DOHH2 (cell line): ENCODE measurements around the gene LYAR.

Experiments
- H3F3A ChIP-seq: fragments of 200-600 bp; sonication (generic), shearing (Covaris generic); 2 replicates; pipeline ENCODE4 v1.6.0; 2016; ENCODE audit warnings: antibody characterized with exemption, mild to moderate bottlenecking; ENCODE audit not compliant: control insufficient read depth, insufficient read depth
- H3K27ac ChIP-seq: fragments of 200-600 bp; sonication (generic); 2 replicates; pipeline ENCODE4 v1.5.1; 2014; ENCODE audit warnings: low read depth, mild to moderate bottlenecking, low read length, moderate library complexity
- H3K27me3 ChIP-seq: fragments of 200-600 bp; sonication (generic); 2 replicates; pipeline ENCODE4 v1.6.1; 2014; ENCODE audit warnings: mild to moderate bottlenecking, low read length, mixed read lengths; ENCODE audit not compliant: control insufficient read depth
- H3K36me3 ChIP-seq: fragments of 200-600 bp; sonication (generic); 2 replicates; pipeline ENCODE4 v1.6.1; 2014; ENCODE audit warnings: mild to moderate bottlenecking, low read length, moderate library complexity, mixed read lengths; ENCODE audit not compliant: control insufficient read depth
- H3K4me1 ChIP-seq: fragments of 200-600 bp; sonication (generic); 2 replicates; pipeline ENCODE4 v1.6.1; 2014; ENCODE audit warnings: mild to moderate bottlenecking, low read length, mixed read lengths; ENCODE audit not compliant: control insufficient read depth
- H3K4me2 ChIP-seq: fragments of 200-600 bp; sonication (generic); 2 replicates; pipeline ENCODE4 v1.6.0; 2014; ENCODE audit warnings: mild to moderate bottlenecking, low read length, moderate library complexity
- H3K4me3 ChIP-seq: fragments of 200-600 bp; sonication (generic); 2 replicates; pipeline ENCODE4 v1.5.1; 2014; ENCODE audit warnings: mild to moderate bottlenecking, low read length, mixed read lengths
- H3K79me2 ChIP-seq: fragments of 200-600 bp; sonication (generic); 2 replicates; pipeline ENCODE4 v1.6.1; 2014; ENCODE audit warnings: mild to moderate bottlenecking, low read length, mixed read lengths; ENCODE audit not compliant: control insufficient read depth
- H3K9me2 ChIP-seq: fragments of 200-600 bp; sonication (generic); replicated peaks from 2 replicates; pipeline ENCODE4 v1.6.1; 2014; ENCODE audit warnings: mild to moderate bottlenecking, low read length, mixed read lengths; ENCODE audit not compliant: control insufficient read depth
- H3K9me3 ChIP-seq: fragments of 200-600 bp; sonication (generic); 2 replicates; pipeline ENCODE4 v1.6.1; 2014; ENCODE audit warnings: antibody characterized with exemption, low read length, mixed read lengths; ENCODE audit not compliant: control insufficient read depth, insufficient read depth
- H4K20me1 ChIP-seq: fragments of 200-600 bp; sonication (generic); 2 replicates; pipeline ENCODE4 v1.6.0; 2014; ENCODE audit warnings: low read depth, mild to moderate bottlenecking, antibody characterized with exemption, low read length, moderate library complexity; ENCODE audit not compliant: control insufficient read depth, insufficient read depth
- CTCF ChIP-seq: fragments of 200-600 bp; sonication (generic); IDR thresholded peaks from one replicate; pipeline ENCODE4 v1.5.1; 2014; ENCODE audit warnings: antibody characterized with exemption, mild to moderate bottlenecking, low read depth, low read length; ENCODE audit not compliant: poor library complexity, severe bottlenecking
- EZH2phosphoT487 ChIP-seq: fragments of 200-600 bp; sonication (generic); IDR thresholded peaks from 2 replicates; pipeline ENCODE4 v1.6.1; 2017; ENCODE audit warnings: borderline replicate concordance, mild to moderate bottlenecking, antibody characterized with exemption, low read length, moderate library complexity, mixed read lengths

Gene LYAR

GRCh38 chr4:4226606-4227438, 63.1 kb downstream of the LYAR start, which contains the start of gene OTOP1:
Gene OTOP1 (minus strand): TSS chr4:4226929. CDS start chr4:4226864, 65 bp downstream.
- Histone ChIP-seq H3K9me3 (no peaks in the 10 kb centered on the region), H3K36me3 (no peaks in the 10 kb centered on the region), H3K27me3 (no peaks in the 10 kb centered on the region), H3K4me1 (no peaks in the 10 kb centered on the region), H3K4me3 (no peak within 1 kb of the TSS), H3F3A (no peaks in the 10 kb centered on the region), H3K4me2 (no peak within 1 kb of the TSS), H3K9me2 (no peaks in the 10 kb centered on the region), H3K27ac (no peak within 1 kb of the TSS), H4K20me1 (no peaks in the 10 kb centered on the region), H3K79me2 (no peaks in the 10 kb centered on the region)
- TF ChIP-seq EZH2phosphoT487 = no peak
- TF ChIP-seq CTCF = no peak

GRCh38 chr4:4225915-4226605, 63.9 kb downstream of the LYAR start:
- no peaks in the 10 kb centered on the region for H3K9me3 ChIP-seq
- no peaks in the 10 kb centered on the region for H4K20me1 ChIP-seq
- no peak overlapping the region for H3K4me3 ChIP-seq
- no peaks in the 10 kb centered on the region for H3K27me3 ChIP-seq
- no peaks in the 10 kb centered on the region for H3K36me3 ChIP-seq
- H3K79me2 ChIP-seq = no peaks in the 10 kb centered on the region
- no peaks in the 10 kb centered on the region for H3K4me1 ChIP-seq
- H3K9me2 ChIP-seq = no peaks in the 10 kb centered on the region
- TF ChIP-seq CTCF = no peak
- no peak for TF ChIP-seq EZH2phosphoT487
- no peaks in the 10 kb centered on the region for H3F3A ChIP-seq
- no peak overlapping the region for H3K27ac ChIP-seq
- H3K4me2 ChIP-seq = no peak overlapping the region
